Activated CD4-positive, alpha-beta T cell treated with anti-CD3 and anti-CD28 coated beads for 24 hours (primary cell): Measurements from ENCODE around the gene PCDHA1.
"Not testable (repeated sequence)": the region's sequence is repeated elsewhere in the genome, so short reads cannot be mapped to it uniquely, and the experiment has no call there.

ENCODE experiments used
- DNase-seq, 2 donors: peaks; one replicate each; pipeline ENCODE4 v3.0.0-alpha.2; 2020; ENCODE audit warnings: low read depth in 2 of 2

Gene PCDHA1

GRCh38 chr5:140849831-140850634 is 64.1 kb downstream of the PCDHA1 start:
- DNase-seq: not testable (repeated sequence)

GRCh38 chr5:140855772-140856674 is 70.1 kb downstream of the PCDHA1 start, which contains the start of gene PCDHA10:
TSS of gene PCDHA10 (plus strand) at chr5:140855897. CDS start at chr5:140856049, 152 bp downstream.
- no peak for DNase-seq

DNA sequence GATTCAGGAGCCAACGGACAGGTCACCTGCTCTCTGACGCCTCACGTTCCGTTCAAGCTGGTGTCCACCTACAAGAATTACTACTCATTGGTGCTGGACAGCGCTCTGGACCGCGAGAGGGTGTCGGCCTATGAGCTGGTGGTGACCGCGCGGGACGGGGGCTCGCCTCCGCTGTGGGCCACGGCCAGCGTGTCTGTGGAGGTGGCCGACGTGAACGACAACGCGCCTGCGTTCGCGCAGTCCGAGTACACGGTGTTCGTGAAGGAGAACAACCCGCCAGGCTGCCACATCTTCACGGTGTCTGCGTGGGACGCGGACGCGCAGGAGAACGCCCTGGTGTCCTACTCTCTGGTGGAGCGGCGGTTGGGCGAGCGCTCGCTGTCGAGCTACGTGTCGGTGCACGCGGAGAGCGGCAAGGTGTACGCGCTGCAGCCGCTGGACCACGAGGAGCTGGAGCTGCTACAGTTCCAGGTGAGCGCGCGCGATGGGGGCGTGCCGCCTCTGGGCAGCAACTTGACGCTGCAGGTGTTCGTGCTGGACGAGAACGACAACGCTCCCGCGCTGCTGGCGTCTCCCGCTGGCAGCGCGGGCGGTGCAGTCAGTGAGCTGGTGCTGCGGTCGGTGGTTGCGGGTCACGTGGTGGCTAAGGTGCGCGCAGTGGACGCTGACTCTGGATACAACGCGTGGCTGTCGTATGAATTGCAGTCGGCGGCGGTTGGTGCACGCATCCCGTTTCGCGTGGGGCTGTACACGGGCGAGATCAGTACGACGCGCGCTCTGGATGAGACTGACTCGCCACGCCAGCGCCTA is 71.4 kb downstream of the PCDHA1 start:
- DNase-seq: no peak

- no peak for DNase-seq
Measured at GRCh38 chr5:140857987-140858240, 72.0 kb downstream of the PCDHA1 start.

- DNase-seq: no peak
Measured at GRCh38 chr5:140862441-140863295, 76.7 kb downstream of the PCDHA1 start.

GRCh38 chr5:140868721-140869554 is 83.0 kb downstream of the PCDHA1 start, which contains the start of gene PCDHA11:
TSS of gene PCDHA11 (plus strand) at chr5:140868957. CDS start at chr5:140869104, 147 bp downstream.
- no peak for DNase-seq

GRCh38 chr5:140869555-140869886 is 83.6 kb downstream of the PCDHA1 start:
- no peak for DNase-seq

DNA sequence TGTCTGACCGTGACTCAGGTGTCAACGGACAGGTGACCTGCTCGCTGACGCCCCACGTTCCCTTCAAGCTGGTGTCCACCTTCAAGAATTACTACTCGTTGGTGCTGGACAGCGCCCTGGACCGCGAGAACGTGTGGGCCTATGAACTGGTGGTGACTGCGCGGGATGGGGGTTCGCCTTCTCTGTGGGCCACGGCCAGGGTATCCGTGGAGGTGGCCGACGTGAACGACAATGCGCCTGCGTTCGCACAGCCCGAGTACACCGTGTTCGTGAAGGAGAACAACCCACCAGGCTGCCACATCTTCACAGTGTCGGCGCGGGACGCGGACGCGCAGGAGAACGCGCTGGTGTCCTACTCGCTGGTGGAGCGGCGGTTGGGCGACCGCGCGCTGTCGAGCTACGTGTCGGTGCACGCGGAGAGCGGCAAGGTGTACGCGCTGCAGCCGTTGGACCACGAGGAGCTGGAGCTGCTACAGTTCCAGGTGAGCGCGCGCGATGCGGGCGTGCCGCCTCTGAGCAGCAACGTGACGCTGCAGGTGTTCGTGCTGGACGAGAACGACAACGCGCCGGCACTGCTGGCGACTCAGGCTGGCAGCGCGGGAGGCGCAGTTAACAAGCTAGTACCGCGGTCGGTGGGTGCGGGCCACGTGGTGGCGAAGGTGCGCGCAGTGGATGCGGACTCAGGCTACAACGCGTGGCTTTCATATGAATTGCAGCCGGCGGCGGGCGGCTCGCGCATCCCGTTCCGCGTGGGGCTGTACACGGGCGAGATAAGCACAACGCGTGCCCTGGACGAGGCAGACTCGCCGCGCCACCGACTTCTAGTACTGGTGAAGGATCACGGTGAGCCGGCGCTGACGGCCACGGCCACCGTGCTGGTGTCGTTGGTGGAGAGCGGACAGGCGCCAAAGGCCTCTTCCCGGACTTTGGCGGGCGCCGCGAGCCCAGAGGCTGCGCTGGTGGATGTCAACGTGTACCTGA is 84.6 kb downstream of the PCDHA1 start:
- DNase-seq: no peak

- no peak for DNase-seq
Measured at GRCh38 chr5:140875085-140876065, 89.4 kb downstream of the PCDHA1 start, which contains the start of gene PCDHA12. TSS of gene PCDHA12 (plus strand) at chr5:140875308. CDS start at chr5:140875473, 165 bp downstream.

- not testable (repeated sequence) for DNase-seq
Measured at GRCh38 chr5:140876541-140877261, 90.8 kb downstream of the PCDHA1 start.

GRCh38 chr5:140877262-140877581 is 91.3 kb downstream of the PCDHA1 start:
- no peak for DNase-seq

DNA sequence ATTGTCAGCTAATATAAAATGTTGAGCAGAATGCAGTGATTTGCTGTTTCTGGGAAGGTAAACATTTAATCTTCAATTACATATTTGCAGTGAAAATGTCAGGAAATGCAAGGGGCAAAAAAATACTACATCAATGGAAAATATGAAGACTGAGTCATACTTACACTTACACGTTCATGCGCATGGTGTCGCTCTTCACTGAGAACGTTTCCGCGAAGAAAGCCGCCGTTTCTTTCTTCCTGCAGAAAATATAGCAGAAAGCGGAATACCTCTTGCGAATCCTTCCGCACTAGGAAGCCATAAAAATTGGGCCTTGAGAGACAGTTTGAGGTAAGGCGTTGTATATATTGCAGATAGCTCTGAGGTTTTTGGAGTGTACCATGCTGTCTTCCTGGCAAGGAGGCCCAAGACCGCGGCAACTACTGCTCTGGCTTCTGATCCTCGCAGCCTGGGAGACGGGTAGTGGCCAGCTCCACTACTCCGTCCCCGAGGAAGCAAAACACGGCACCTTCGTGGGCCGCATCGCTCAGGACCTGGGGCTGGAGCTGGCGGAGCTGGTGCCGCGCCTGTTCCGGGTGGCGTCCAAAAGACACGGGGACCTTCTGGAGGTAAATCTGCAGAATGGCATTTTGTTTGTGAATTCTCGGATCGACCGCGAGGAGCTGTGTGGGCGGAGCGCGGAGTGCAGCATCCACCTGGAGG is 96.1 kb downstream of the PCDHA1 start, which contains the start of gene PCDHA13:
Gene PCDHA13 (plus strand): TSS at position 236 of the 702 bp plus-strand sequence. CDS start 145 bp downstream, at position 381.
- DNase-seq: no peak

GRCh38 chr5:140882591-140882899 is 96.6 kb downstream of the PCDHA1 start:
- DNase-seq: no peak

DNA sequence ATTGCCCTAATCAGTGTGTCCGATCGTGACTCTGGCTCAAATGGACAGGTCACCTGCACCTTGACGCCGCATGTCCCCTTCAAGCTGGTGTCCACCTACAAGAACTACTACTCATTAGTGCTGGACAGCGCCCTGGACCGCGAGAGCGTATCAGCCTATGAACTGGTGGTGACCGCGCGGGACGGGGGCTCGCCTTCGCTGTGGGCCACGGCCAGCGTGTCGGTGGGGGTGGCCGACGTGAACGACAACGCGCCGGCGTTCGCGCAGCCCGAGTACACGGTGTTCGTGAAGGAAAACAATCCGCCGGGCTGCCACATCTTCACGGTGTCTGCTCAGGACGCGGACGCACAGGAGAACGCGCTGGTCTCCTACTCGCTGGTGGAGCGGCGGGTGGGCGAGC is 97.4 kb downstream of the PCDHA1 start:
- DNase-seq: no peak

GRCh38 chr5:140883927-140884697 is 98.2 kb downstream of the PCDHA1 start:
- no peak for DNase-seq

DNA sequence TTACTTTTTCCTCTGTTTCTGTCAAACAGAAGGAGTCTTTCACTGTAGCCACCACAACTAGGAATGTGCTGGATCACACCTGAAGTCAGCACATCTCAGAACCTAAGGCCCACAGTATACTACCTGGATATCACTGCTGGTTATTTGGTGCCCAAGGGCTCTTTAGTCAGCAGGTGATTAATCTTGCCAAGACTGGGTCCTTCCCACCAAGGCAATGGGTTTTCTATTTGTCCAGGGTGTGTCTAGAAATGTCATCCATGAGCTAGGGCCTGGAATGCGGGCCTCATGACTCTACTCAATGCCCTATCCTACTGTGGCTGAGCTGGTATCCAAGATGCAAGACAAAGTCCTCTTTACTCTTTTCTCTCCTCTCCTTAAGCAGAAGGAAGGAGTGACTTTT is 130.4 kb downstream of the PCDHA1 start:
- no peak for DNase-seq
